Measurements from ENCODE around the gene DESI2. TPM values are rescaled to one million over a fixed set of nuclear protein-coding genes. Genes with fewer than 3 reads are reported as not detected.
"Not testable (repeated sequence)": the region's sequence is repeated elsewhere in the genome, so short reads cannot be mapped to it uniquely, and the experiment has no call there.

Gene DESI2
- total RNA-seq, 2 experiments from 2014 or later: 40.6 to 57.5 TPM

- Histone ChIP-seq H2AFZ (ENCODE audit: low read length) (no peak overlapping the region), H3K9me3 (ENCODE audit: low read length) (peaks cover 16% of the 10 kb centered on the region), H4K20me1 (ENCODE audit: insufficient read depth, low read length) (peaks cover 20% of the 10 kb centered on the region; the same call in 1 of the 2 replicates), H3K36me3 (ENCODE audit: insufficient read depth, low read length) (peaks cover 58% of the 10 kb centered on the region), H3K4me3 (ENCODE audit: low read depth, low read length, poor library complexity, severe bottlenecking) (no peak overlapping the region), H3K27ac (ENCODE audit: low read depth, low read length, poor library complexity, severe bottlenecking) (no peak overlapping the region), H3K9me2 (ENCODE audit: insufficient read depth, low read length) (no peaks in the 10 kb centered on the region), H3K4me1 (ENCODE audit: insufficient read depth, low read length, poor library complexity, severe bottlenecking) (peaks cover 45% of the 10 kb centered on the region), H3K4me2 (ENCODE audit: low read length) (0 out of 2 replicates have a peak overlapping the region, but pooled peaks have one; percentile 31), H3K79me2 (ENCODE audit: insufficient read depth, low read depth, low read length) (peaks cover 85% of the 10 kb centered on the region)
- BruUV-seq (replicated peaks): no TSS peak
- intact Hi-C loops (cut with micrococcal nuclease; ENCODE audit: unreplicated experiment): no loop called here
- CTCF ChIA-PET (ENCODE audit: unreplicated experiment): no interaction called here
- POLR2A ChIA-PET: interaction anchor here (1.1 to 1.7 kb wide), 2 partner anchors 14 to 43 kb away, joined by 3 to 4 read pairs; no protein-coding TSS in a partner anchor
- no peak for TF ChIP-seq CTCF (conservative IDR thresholded peaks at IDR 0.05; ENCODE audit: low read length)
- DNase-seq (ENCODE audit: low spot score): no peak
Measured at GRCh38 chr1:244657421-244657820, 4.5 kb downstream of the DESI2 start.

GRCh38 chr1:244659694-244660093, 6.8 kb downstream of the DESI2 start:
- ChIA-PET POLR2A (interaction anchor here (1.1 to 1.6 kb wide), 2 partner anchors 8 to 142 kb away, joined by 3 to 5 read pairs; no protein-coding TSS in a partner anchor), CTCF (ENCODE audit: unreplicated experiment) (no interaction called here)
- no TSS peak for BruUV-seq (replicated peaks)
- Histone ChIP-seq H3K4me3 (ENCODE audit: low read depth, low read length, poor library complexity, severe bottlenecking) (no peak overlapping the region), H3K4me1 (ENCODE audit: insufficient read depth, low read length, poor library complexity, severe bottlenecking) (peaks cover 67% of the 10 kb centered on the region), H3K27ac (ENCODE audit: low read depth, low read length, poor library complexity, severe bottlenecking) (peak overlapping the region; percentile 22), H3K9me2 (ENCODE audit: insufficient read depth, low read length) (no peaks in the 10 kb centered on the region), H4K20me1 (ENCODE audit: insufficient read depth, low read length) (peaks cover 12% of the 10 kb centered on the region; the same call in 1 of the 2 replicates), H3K9me3 (ENCODE audit: low read length) (peaks cover 16% of the 10 kb centered on the region), H2AFZ (ENCODE audit: low read length) (no peak overlapping the region), H3K36me3 (ENCODE audit: insufficient read depth, low read length) (peaks cover 58% of the 10 kb centered on the region), H3K4me2 (ENCODE audit: low read length) (peak overlapping the region; percentile 31; the same call in 1 of the 2 replicates), H3K79me2 (ENCODE audit: insufficient read depth, low read depth, low read length) (peaks cover 91% of the 10 kb centered on the region)
- no peak for DNase-seq (ENCODE audit: low spot score)
- intact Hi-C loops (cut with micrococcal nuclease; ENCODE audit: unreplicated experiment): no loop called here
- TF ChIP-seq CTCF (conservative IDR thresholded peaks at IDR 0.05; ENCODE audit: low read length) (no peak), EZH2phosphoT487 (IDR thresholded peaks at IDR 0.05; ENCODE audit: borderline replicate concordance, low read depth, low read length) (no peak)

GRCh38 chr1:244660595-244660994, 7.7 kb downstream of the DESI2 start:
- peaks cover 16% of the 10 kb centered on the region for H3K9me3 ChIP-seq (ENCODE audit: low read length)
- no peaks in the 10 kb centered on the region for H3K9me2 ChIP-seq (ENCODE audit: insufficient read depth, low read length)
- H4K20me1 ChIP-seq (ENCODE audit: insufficient read depth, low read length): peaks cover 3% of the 10 kb centered on the region; the same call in 1 of the 2 replicates
- no peak overlapping the region for H3K4me3 ChIP-seq (ENCODE audit: low read depth, low read length, poor library complexity, severe bottlenecking)
- POLR2A ChIA-PET: no interaction called here
- peaks cover 70% of the 10 kb centered on the region for H3K4me1 ChIP-seq (ENCODE audit: insufficient read depth, low read length, poor library complexity, severe bottlenecking)
- peaks cover 56% of the 10 kb centered on the region for H3K36me3 ChIP-seq (ENCODE audit: insufficient read depth, low read length)
- intact Hi-C loops (cut with micrococcal nuclease; ENCODE audit: unreplicated experiment): no loop called here
- DNase-seq (ENCODE audit: low spot score): no peak
- peaks cover 91% of the 10 kb centered on the region for H3K79me2 ChIP-seq (ENCODE audit: insufficient read depth, low read depth, low read length)
- no peak overlapping the region for H3K4me2 ChIP-seq (ENCODE audit: low read length)
- CTCF ChIA-PET (ENCODE audit: unreplicated experiment): no interaction called here
- H2AFZ ChIP-seq (ENCODE audit: low read length): no peak overlapping the region
- TF ChIP-seq CTCF (conservative IDR thresholded peaks at IDR 0.05; ENCODE audit: low read length) (no peak), EZH2phosphoT487 (IDR thresholded peaks at IDR 0.05; ENCODE audit: borderline replicate concordance, low read depth, low read length) (no peak)
- no TSS peak for BruUV-seq (replicated peaks)
- H3K27ac ChIP-seq (ENCODE audit: low read depth, low read length, poor library complexity, severe bottlenecking): no peak overlapping the region

- POLR2A ChIA-PET; CTCF ChIA-PET (ENCODE audit: unreplicated experiment); H2AFZ ChIP-seq (ENCODE audit: low read length); H4K20me1 ChIP-seq (ENCODE audit: insufficient read depth, low read length); intact Hi-C loops (cut with micrococcal nuclease; ENCODE audit: unreplicated experiment); DNase-seq (ENCODE audit: low spot score); H3K9me2 ChIP-seq (ENCODE audit: insufficient read depth, low read length); BruUV-seq (replicated peaks): not testable (repeated sequence)
- Histone ChIP-seq H3K79me2 (ENCODE audit: insufficient read depth, low read depth, low read length) (peaks cover 91% of the 10 kb centered on the region), H3K9me3 (ENCODE audit: low read length) (peaks cover 16% of the 10 kb centered on the region), H3K4me1 (ENCODE audit: insufficient read depth, low read length, poor library complexity, severe bottlenecking) (peaks cover 73% of the 10 kb centered on the region), H3K27ac (ENCODE audit: low read depth, low read length, poor library complexity, severe bottlenecking) (peak overlapping the region; percentile 62), H3K36me3 (ENCODE audit: insufficient read depth, low read length) (peaks cover 45% of the 10 kb centered on the region), H3K4me3 (ENCODE audit: low read depth, low read length, poor library complexity, severe bottlenecking) (peak overlapping the region; percentile 57), H3K4me2 (ENCODE audit: low read length) (peak overlapping the region; percentile 70)
Measured at GRCh38 chr1:244661569-244662312, 8.8 kb downstream of the DESI2 start.
